KMS-11 (cell line): ENCODE measurements around the gene COL20A1.

ENCODE experiments used
- H2AFZ ChIP-seq: fragments of 200-600 bp; sonication (generic); 2 replicates; pipeline ENCODE4 v1.6.1; 2016; ENCODE audit warnings: antibody characterized with exemption, mixed run types, low read depth
- H3K27ac ChIP-seq: fragments of 200-600 bp; sonication (generic); 2 replicates; pipeline ENCODE4 v1.6.1; 2016; ENCODE audit warnings: mild to moderate bottlenecking, mixed run types
- H3K27me3 ChIP-seq: fragments of 200-600 bp; sonication (generic); 2 replicates; pipeline ENCODE4 v1.6.1; 2017; ENCODE audit warnings: mild to moderate bottlenecking, low read depth, mixed run types, moderate library complexity; ENCODE audit not compliant: insufficient read depth
- H3K36me3 ChIP-seq: fragments of 200-600 bp; sonication (generic); 2 replicates; pipeline ENCODE4 v1.6.1; 2017; ENCODE audit warnings: mild to moderate bottlenecking, mixed run types; ENCODE audit not compliant: insufficient read depth
- H3K4me1 ChIP-seq: fragments of 200-600 bp; sonication (generic); 2 replicates; pipeline ENCODE4 v1.6.1; 2016; ENCODE audit warnings: mild to moderate bottlenecking, low read depth, mixed run types; ENCODE audit not compliant: poor library complexity, severe bottlenecking
- H3K4me2 ChIP-seq: fragments of 200-600 bp; sonication (generic); 2 replicates; pipeline ENCODE4 v1.7.0; 2016; ENCODE audit warnings: mild to moderate bottlenecking, mixed run types
- H3K4me3 ChIP-seq: fragments of 200-600 bp; sonication (generic); IDR thresholded peaks from 2 replicates; pipeline ENCODE4 v1.6.1; 2017; ENCODE audit warnings: low read depth, low read length, mixed read lengths; ENCODE audit not compliant: insufficient read depth
- H3K79me2 ChIP-seq: fragments of 200-600 bp; sonication (generic); 2 replicates; pipeline ENCODE4 v1.6.1; 2016; ENCODE audit warnings: low read depth, mixed run types; ENCODE audit not compliant: insufficient read depth
- H3K9ac ChIP-seq: fragments of 200-600 bp; sonication (generic); 2 replicates; pipeline ENCODE4 v1.6.1; 2016; ENCODE audit warnings: mild to moderate bottlenecking, mixed run types
- H4K20me1 ChIP-seq: fragments of 200-600 bp; sonication (generic); 2 replicates; pipeline ENCODE4 v1.6.1; 2016; ENCODE audit warnings: mild to moderate bottlenecking, mixed run types; ENCODE audit not compliant: insufficient read depth
- CTCF ChIP-seq: fragments of 200-600 bp; sonication (generic); conservative IDR thresholded peaks from 2 replicates; pipeline ENCODE4 v1.6.1; 2017; ENCODE audit warnings: low read depth, mild to moderate bottlenecking, antibody characterized with exemption, low read length, moderate library complexity, mixed read lengths

The COL20A1 gene

GRCh38 chr20:63327231-63327745 lies 34.3 kb downstream of the COL20A1 start:
- Histone ChIP-seq H3K27ac (no peak overlapping the region), H3K4me1 (peaks cover 3% of the 10 kb centered on the region), H4K20me1 (no peaks in the 10 kb centered on the region), H3K4me3 (no peak overlapping the region), H3K36me3 (no peaks in the 10 kb centered on the region), H3K79me2 (no peaks in the 10 kb centered on the region), H3K9ac (no peak overlapping the region), H3K27me3 (peaks cover 81% of the 10 kb centered on the region), H3K4me2 (no peak overlapping the region), H2AFZ (peak overlapping the region; percentile 10; the same call in 1 of the 2 replicates)
- TF ChIP-seq CTCF, result no peak

- no peak for TF ChIP-seq CTCF
- H3K27me3 ChIP-seq, result peaks cover 81% of the 10 kb centered on the region
- no peaks in the 10 kb centered on the region for H3K36me3 ChIP-seq
- H3K27ac ChIP-seq, result no peak overlapping the region
- no peak overlapping the region for H3K9ac ChIP-seq
- no peaks in the 10 kb centered on the region for H4K20me1 ChIP-seq
- no peaks in the 10 kb centered on the region for H3K79me2 ChIP-seq
- H3K4me2 ChIP-seq, result no peak overlapping the region
- H3K4me3 ChIP-seq, result no peak overlapping the region
- H3K4me1 ChIP-seq, result peaks cover 3% of the 10 kb centered on the region
- H2AFZ ChIP-seq, result no peak overlapping the region
These were observed 35.2 kb downstream of the COL20A1 start for GRCh38 chr20:63328026-63328700.

GRCh38 chr20:63328718-63329275 lies 35.8 kb downstream of the COL20A1 start:
- Histone ChIP-seq H3K9ac (no peak overlapping the region), H3K36me3 (no peaks in the 10 kb centered on the region), H3K4me2 (no peak overlapping the region), H3K4me3 (no peak overlapping the region), H2AFZ (no peak overlapping the region), H3K27ac (no peak overlapping the region), H4K20me1 (no peaks in the 10 kb centered on the region), H3K79me2 (no peaks in the 10 kb centered on the region), H3K4me1 (peaks cover 3% of the 10 kb centered on the region), H3K27me3 (peaks cover 81% of the 10 kb centered on the region)
- no peak for TF ChIP-seq CTCF

- Histone ChIP-seq H2AFZ (no peak overlapping the region), H3K79me2 (no peaks in the 10 kb centered on the region), H3K27ac (no peak overlapping the region), H3K4me1 (peaks cover 3% of the 10 kb centered on the region), H3K36me3 (no peaks in the 10 kb centered on the region), H3K4me3 (no peak overlapping the region), H3K4me2 (no peak overlapping the region), H3K27me3 (peaks cover 81% of the 10 kb centered on the region), H4K20me1 (no peaks in the 10 kb centered on the region), H3K9ac (no peak overlapping the region)
- no peak for TF ChIP-seq CTCF
These were observed 36.5 kb downstream of the COL20A1 start for GRCh38 chr20:63329331-63330083.
